ENCODE data around the gene AP3M1.

AP3M1 gene

GRCh38 chr10:74114041-74114448 lies 36.6 kb downstream of the AP3M1 start:
- TF ChIP-seq FOXP2 (optimal IDR thresholded peaks at IDR 0.05; ENCODE audit: control extremely low read depth, extremely low read length, insufficient read depth) = no peak
- no peak overlapping the region for H3K4me3 ChIP-seq
- H3K9me3 ChIP-seq (ENCODE audit: low read depth, low read length) = no peaks in the 10 kb centered on the region
- no peak for DNase-seq (ENCODE audit: low read depth, low spot score)
- peaks cover 25% of the 10 kb centered on the region; the same call in 1 of the 2 replicates for H3K36me3 ChIP-seq (ENCODE audit: insufficient read depth, low read length)
- H3K9ac ChIP-seq (ENCODE audit: insufficient read length) = no peak overlapping the region
- no peak overlapping the region for H3K27ac ChIP-seq

- Histone ChIP-seq H3K9ac (ENCODE audit: insufficient read length) (no peak overlapping the region), H3K36me3 (ENCODE audit: insufficient read depth, low read length) (peaks cover 23% of the 10 kb centered on the region; the same call in 1 of the 2 replicates), H3K9me3 (ENCODE audit: low read depth, low read length) (no peaks in the 10 kb centered on the region), H3K4me3 (no peak overlapping the region), H3K27ac (no peak overlapping the region)
- TF ChIP-seq POLR2AphosphoS5 (IDR thresholded peaks at IDR 0.05; ENCODE audit: borderline replicate concordance, low read depth, low read length) (no peak), EZH2 (IDR thresholded peaks at IDR 0.05) (no peak)
- no peak for DNase-seq (ENCODE audit: low read depth, low spot score)
Measured at GRCh38 chr10:74113546-74113945, 37.1 kb downstream of the AP3M1 start.

GRCh38 chr10:74111799-74112198 lies 38.8 kb downstream of the AP3M1 start:
- DNase-seq (ENCODE audit: low read depth, low spot score) = no peak
- H3K36me3 ChIP-seq (ENCODE audit: insufficient read depth, low read length) = peaks cover 21% of the 10 kb centered on the region; the same call in 1 of the 2 replicates
- no peak overlapping the region for H3K27ac ChIP-seq
- no peak overlapping the region for H3K4me3 ChIP-seq
- H3K9ac ChIP-seq (ENCODE audit: insufficient read length) = no peak overlapping the region
- no peaks in the 10 kb centered on the region for H3K9me3 ChIP-seq (ENCODE audit: low read depth, low read length)
- TF ChIP-seq POLR2AphosphoS5 (IDR thresholded peaks at IDR 0.05; ENCODE audit: borderline replicate concordance, low read depth, low read length) = no peak
- no peak for TF ChIP-seq EZH2 (IDR thresholded peaks at IDR 0.05)
- TF ChIP-seq FOXP2 (optimal IDR thresholded peaks at IDR 0.05; ENCODE audit: control extremely low read depth, extremely low read length, insufficient read depth) = no peak

GRCh38 chr10:74110120-74110519 lies 40.5 kb downstream of the AP3M1 start:
- Histone ChIP-seq H3K36me3 (ENCODE audit: insufficient read depth, low read length) (peaks cover 18% of the 10 kb centered on the region; the same call in 1 of the 2 replicates), H3K9ac (ENCODE audit: insufficient read length) (no peak overlapping the region), H3K9me3 (ENCODE audit: low read depth, low read length) (no peaks in the 10 kb centered on the region), H3K27ac (no peak overlapping the region), H3K4me3 (no peak overlapping the region)
- DNase-seq (ENCODE audit: low read depth, low spot score) = no peak
- no peak for TF ChIP-seq POLR2AphosphoS5 (IDR thresholded peaks at IDR 0.05; ENCODE audit: borderline replicate concordance, low read depth, low read length)
- no peak for TF ChIP-seq EZH2 (IDR thresholded peaks at IDR 0.05)
- no peak for TF ChIP-seq FOXP2 (optimal IDR thresholded peaks at IDR 0.05; ENCODE audit: control extremely low read depth, extremely low read length, insufficient read depth)

- no peak overlapping the region for H3K4me3 ChIP-seq
- H3K9ac ChIP-seq (ENCODE audit: insufficient read length) = no peak overlapping the region
- no peak for DNase-seq (ENCODE audit: low read depth, low spot score)
- no peak overlapping the region for H3K27ac ChIP-seq
- TF ChIP-seq EZH2 (IDR thresholded peaks at IDR 0.05) (no peak), POLR2AphosphoS5 (IDR thresholded peaks at IDR 0.05; ENCODE audit: borderline replicate concordance, low read depth, low read length) (no peak), FOXP2 (optimal IDR thresholded peaks at IDR 0.05; ENCODE audit: control extremely low read depth, extremely low read length, insufficient read depth) (no peak)
- peaks cover 14% of the 10 kb centered on the region; the same call in 1 of the 2 replicates for H3K36me3 ChIP-seq (ENCODE audit: insufficient read depth, low read length)
- H3K9me3 ChIP-seq (ENCODE audit: low read depth, low read length) = no peaks in the 10 kb centered on the region
Measured at GRCh38 chr10:74109452-74109851, 41.2 kb downstream of the AP3M1 start.

GRCh38 chr10:74107391-74107790 lies 43.2 kb downstream of the AP3M1 start:
- Histone ChIP-seq H3K36me3 (ENCODE audit: insufficient read depth, low read length) (peaks cover 10% of the 10 kb centered on the region; the same call in 1 of the 2 replicates), H3K9ac (ENCODE audit: insufficient read length) (no peak overlapping the region), H3K27ac (no peak overlapping the region), H3K4me3 (no peak overlapping the region), H3K9me3 (ENCODE audit: low read depth, low read length) (no peaks in the 10 kb centered on the region)
- no peak for TF ChIP-seq POLR2AphosphoS5 (IDR thresholded peaks at IDR 0.05; ENCODE audit: borderline replicate concordance, low read depth, low read length)
- TF ChIP-seq FOXP2 (optimal IDR thresholded peaks at IDR 0.05; ENCODE audit: control extremely low read depth, extremely low read length, insufficient read depth) = no peak
- no peak for TF ChIP-seq EZH2 (IDR thresholded peaks at IDR 0.05)
- no peak for DNase-seq (ENCODE audit: low read depth, low spot score)

GRCh38 chr10:74104996-74105395 lies 45.6 kb downstream of the AP3M1 start:
- Histone ChIP-seq H3K4me3 (no peak overlapping the region), H3K9me3 (ENCODE audit: low read depth, low read length) (no peaks in the 10 kb centered on the region), H3K9ac (ENCODE audit: insufficient read length) (no peak overlapping the region), H3K36me3 (ENCODE audit: insufficient read depth, low read length) (peaks cover 8% of the 10 kb centered on the region; the same call in 1 of the 2 replicates), H3K27ac (no peak overlapping the region)
- no peak for DNase-seq (ENCODE audit: low read depth, low spot score)
- TF ChIP-seq FOXP2 (optimal IDR thresholded peaks at IDR 0.05; ENCODE audit: control extremely low read depth, extremely low read length, insufficient read depth) (no peak), POLR2AphosphoS5 (IDR thresholded peaks at IDR 0.05; ENCODE audit: borderline replicate concordance, low read depth, low read length) (no peak), EZH2 (IDR thresholded peaks at IDR 0.05) (no peak)

- TF ChIP-seq FOXP2 (optimal IDR thresholded peaks at IDR 0.05; ENCODE audit: control extremely low read depth, extremely low read length, insufficient read depth) (no peak), EZH2 (IDR thresholded peaks at IDR 0.05) (no peak)
- peaks cover 8% of the 10 kb centered on the region; the same call in 1 of the 2 replicates for H3K36me3 ChIP-seq (ENCODE audit: insufficient read depth, low read length)
Measured at GRCh38 chr10:74104480-74104879, 46.1 kb downstream of the AP3M1 start.

GRCh38 chr10:74103560-74104258 lies 46.9 kb downstream of the AP3M1 start:
- H3K36me3 ChIP-seq (ENCODE audit: insufficient read depth, low read length) = peaks cover 8% of the 10 kb centered on the region; the same call in 1 of the 2 replicates
- TF ChIP-seq POLR2AphosphoS5 (IDR thresholded peaks at IDR 0.05; ENCODE audit: borderline replicate concordance, low read depth, low read length) = no peak
- TF ChIP-seq EZH2 (IDR thresholded peaks at IDR 0.05) = no peak
- TF ChIP-seq FOXP2 (optimal IDR thresholded peaks at IDR 0.05; ENCODE audit: control extremely low read depth, extremely low read length, insufficient read depth) = no peak
- no peak overlapping the region for H3K9ac ChIP-seq (ENCODE audit: insufficient read length)
- no peak for DNase-seq (ENCODE audit: low read depth, low spot score)
- no peak overlapping the region for H3K27ac ChIP-seq
- H3K9me3 ChIP-seq (ENCODE audit: low read depth, low read length) = no peaks in the 10 kb centered on the region
- H3K4me3 ChIP-seq = no peak overlapping the region

More at GRCh38 chr10:74104480-74104879, 46.1 kb downstream of the AP3M1 start:
- no peak overlapping the region for H3K4me3 ChIP-seq
- no peak overlapping the region for H3K27ac ChIP-seq
- H3K9me3 ChIP-seq (ENCODE audit: low read depth, low read length) = no peaks in the 10 kb centered on the region
- H3K9ac ChIP-seq (ENCODE audit: insufficient read length) = no peak overlapping the region
- no peak for DNase-seq (ENCODE audit: low read depth, low spot score)

All from SK-N-MC (cell line).